T-helper 22 cell (primary cell): Measurements from ENCODE around the gene CHN2.

ENCODE experiments used
- DNase-seq: peaks from one replicate; pipeline ENCODE4 v3.0.0-alpha.2; 2020; ENCODE audit warnings: low read depth

CHN2 gene

GRCh38 chr7:29364661-29365060 lies 170.1 kb downstream of the CHN2 start:
- no peak for DNase-seq

DNA sequence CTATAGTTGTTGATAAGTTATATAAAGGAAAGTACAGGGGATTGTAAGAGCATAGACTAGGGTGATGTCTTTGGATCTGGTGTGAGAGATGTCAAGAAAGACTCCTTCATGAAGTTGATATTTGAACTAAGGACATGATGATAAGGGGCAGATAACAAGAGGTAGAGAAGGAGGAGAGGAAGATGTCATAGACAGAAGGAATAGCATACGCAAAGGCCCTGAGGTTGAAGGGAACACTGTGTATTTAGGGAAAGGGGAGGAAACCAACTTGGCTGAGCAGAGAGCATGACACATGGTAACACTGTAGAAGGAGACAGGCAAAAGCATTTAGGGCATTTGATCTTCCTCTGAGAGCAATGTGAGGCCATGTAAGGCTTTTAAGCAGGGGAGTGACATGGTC lies 170.8 kb downstream of the CHN2 start:
- no peak for DNase-seq

GRCh38 chr7:29367784-29368183 lies 173.2 kb downstream of the CHN2 start:
- no peak for DNase-seq

- DNase-seq, result no peak
These were observed 175.4 kb downstream of the CHN2 start for GRCh38 chr7:29369909-29370488.

- DNase-seq, result no peak
These were observed 176.1 kb downstream of the CHN2 start for GRCh38 chr7:29370531-29371314.

GRCh38 chr7:29371472-29371871 lies 176.9 kb downstream of the CHN2 start:
- no peak for DNase-seq

DNA sequence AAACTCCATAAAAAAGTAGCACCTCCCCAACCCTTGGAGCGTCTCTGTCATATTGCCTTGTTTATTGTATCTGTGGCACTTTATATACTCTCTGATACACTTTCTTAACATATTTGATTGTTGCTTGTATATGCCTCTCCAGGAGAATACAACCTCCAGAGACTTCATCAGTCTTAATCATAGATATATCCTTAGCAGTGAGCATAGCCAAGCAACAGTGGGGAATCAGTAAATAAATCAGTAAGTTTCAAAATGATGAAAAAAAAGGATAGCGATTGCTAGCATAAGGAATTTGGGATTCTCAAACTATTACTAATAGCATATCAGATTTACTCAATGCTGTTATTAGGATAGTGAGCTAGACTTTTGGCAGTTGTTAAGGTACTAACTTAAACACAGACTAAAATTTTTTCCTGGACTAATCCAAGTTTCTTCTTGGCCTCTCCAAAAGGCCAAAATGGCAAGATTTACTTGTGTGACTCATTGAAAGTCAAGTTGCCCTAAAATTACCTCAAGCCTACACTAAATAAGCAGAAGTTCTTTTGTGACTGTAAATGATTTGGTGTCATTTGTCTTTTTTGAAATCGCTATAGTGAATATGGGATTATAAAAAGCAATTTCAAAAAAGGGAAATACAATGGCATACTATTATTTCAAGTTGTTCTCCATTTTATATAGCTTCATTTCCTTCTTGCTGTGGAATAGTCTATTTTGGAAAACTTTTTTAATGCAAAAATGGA lies 177.9 kb downstream of the CHN2 start:
- DNase-seq, result no peak

DNA sequence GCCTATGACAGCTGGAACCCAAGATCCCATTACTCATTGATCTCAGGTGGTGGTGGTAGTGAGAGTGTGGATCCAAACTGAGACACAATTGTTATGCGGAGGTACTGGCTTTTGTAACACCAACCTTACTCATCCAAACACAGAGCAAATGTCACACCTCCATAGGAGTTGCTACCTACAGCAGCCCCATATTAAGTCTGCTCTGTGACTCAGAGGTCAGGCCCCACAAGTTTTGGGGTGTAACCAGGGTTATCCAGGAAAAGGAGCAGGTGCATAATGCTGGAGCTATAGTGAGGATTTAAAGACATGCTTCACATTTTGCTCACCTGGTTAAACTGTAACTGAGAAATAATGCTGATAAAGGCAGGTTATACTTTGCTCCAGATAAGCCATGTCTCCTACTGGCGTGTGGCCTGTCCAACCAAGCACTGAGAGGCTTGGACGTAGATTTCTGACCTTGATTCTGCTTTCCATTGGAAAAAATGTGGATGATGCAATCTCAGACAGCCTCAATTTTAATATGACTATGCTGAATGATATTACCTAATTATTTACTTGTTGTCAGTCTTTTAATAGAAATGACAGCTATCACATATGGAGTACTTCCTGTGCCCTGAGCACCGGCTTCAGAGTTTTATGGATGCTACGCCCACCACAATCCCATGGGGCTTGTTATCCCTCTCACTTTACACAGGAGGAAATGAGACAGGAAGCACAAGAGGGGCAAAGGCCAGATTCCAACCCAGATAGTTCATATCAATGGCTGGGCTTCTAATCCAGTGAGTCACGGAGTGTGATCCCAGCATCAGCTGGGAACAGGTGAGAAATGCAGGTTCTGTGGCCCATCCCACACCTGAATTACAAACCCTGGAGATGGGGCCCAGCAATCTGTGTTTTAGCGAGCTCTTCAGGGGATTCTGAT lies 181.3 kb downstream of the CHN2 start:
- no peak for DNase-seq

DNA sequence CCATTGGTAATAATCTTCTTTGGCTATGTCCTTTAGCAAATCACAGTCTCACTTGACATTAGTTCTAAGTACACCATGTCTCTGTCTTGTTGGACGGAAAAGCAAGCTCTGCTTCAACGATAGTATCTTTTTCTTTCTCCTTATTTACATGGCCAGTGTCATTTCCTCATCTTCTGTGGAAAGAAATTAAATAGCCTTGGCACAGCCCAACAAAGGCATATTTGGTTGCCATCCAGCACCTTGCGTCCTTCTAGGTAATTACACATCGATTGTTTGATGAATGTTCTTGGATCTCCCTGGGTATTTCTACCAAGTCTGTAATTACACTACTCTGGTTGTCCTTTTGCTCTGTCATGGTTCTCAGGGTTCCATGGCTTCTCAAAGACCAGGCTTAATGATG lies 183.1 kb downstream of the CHN2 start:
- no peak for DNase-seq

GRCh38 chr7:29379551-29379950 lies 185.0 kb downstream of the CHN2 start:
- DNase-seq, result no peak

GRCh38 chr7:29381206-29382094 lies 186.9 kb downstream of the CHN2 start:
- DNase-seq, result no peak

DNA sequence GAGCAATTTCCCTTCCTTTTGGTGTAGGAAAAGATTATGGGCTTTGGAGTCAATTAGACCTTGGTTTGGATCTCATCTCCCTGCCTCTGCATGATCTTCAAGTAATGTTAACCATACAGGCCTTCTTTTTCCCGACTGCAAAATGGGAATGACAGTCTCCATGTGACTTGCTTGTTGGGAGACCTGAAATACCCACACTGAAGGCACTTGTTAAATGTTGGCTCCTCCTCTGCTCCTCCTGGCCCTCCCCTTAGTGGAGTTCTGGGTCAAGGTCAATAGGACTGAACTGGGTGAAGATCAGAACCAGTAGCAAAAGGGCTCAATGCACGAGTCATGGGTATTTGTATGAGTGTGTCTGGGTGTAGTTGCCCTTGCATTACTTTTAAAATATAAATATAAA lies 189.7 kb downstream of the CHN2 start:
- DNase-seq, result no peak

DNA sequence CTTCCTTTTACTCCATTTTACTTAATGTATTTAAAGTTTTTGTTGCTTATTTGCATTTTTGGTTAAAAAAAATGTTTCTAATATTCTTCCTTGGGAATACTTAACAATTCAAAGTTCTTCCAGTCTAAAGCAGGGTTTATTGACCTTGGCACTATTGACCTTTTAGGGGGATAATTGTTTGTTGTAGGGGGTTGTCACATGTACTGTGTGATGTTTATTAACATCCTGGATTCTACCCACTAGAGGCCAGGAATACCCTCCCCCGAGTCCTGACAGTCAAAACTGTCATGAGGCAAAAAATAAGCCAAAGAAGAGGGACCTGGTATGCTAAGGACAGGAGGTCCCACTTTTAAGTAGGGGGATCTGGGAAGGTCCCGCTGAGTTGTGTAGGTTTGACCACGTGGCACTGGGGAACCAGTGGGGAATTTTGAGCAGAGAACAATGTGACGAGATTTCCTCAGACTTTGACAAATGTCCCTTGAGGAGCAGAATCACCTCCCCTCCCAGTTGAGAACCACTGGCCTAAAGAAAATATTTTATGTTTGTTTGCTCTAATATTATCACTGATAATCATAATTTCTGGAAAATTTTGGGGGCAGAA lies 190.7 kb downstream of the CHN2 start:
- DNase-seq, result no peak

- no peak for DNase-seq
These were observed 191.7 kb downstream of the CHN2 start for GRCh38 chr7:29386196-29386765.

DNA sequence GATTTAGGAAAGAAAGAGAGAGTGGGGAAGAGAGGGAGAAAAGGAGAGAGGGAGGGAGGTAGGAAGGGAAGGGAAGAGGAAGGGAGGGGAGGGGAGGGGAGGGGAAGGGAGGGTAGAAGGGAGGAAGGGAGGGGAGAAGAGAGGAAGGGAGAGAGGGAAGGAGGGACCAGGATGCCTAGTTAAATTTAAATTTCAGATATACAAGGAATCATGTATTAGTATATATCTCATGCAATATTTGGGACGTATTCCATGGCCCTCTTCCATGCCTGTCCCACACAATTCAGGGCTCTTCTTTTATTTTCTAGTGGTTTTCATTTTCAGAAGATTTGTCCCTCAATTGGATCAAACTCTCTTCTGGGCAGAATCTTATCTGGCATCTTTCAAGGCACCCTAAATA lies 196.7 kb downstream of the CHN2 start:
- DNase-seq, result no peak

- no peak for DNase-seq
These were observed 199.7 kb downstream of the CHN2 start for GRCh38 chr7:29394321-29394720.

- DNase-seq, result no peak
These were observed 202.0 kb downstream of the CHN2 start for GRCh38 chr7:29396563-29396962.

GRCh38 chr7:29397398-29397797 lies 202.8 kb downstream of the CHN2 start:
- DNase-seq, result no peak

DNA sequence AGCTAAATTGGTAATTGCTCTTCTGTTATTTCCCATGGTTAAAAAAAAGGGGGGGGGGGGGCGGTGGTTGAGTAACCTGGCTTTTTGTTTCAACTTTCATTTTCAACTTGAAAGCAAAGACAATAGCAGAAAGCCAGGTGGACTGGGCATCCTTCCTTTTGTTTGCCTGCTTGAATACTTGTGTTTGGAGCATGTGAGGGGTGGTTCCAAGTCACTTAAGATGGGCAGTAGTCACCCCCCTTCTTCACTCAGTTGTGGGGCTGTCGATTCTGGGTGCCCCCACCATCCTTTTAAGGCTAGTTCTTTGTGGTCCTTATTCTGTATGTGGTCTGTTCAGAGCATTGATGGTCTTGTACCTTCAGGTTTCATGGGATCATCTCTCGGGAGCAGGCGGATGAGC lies 203.4 kb downstream of the CHN2 start:
- no peak for DNase-seq

DNA sequence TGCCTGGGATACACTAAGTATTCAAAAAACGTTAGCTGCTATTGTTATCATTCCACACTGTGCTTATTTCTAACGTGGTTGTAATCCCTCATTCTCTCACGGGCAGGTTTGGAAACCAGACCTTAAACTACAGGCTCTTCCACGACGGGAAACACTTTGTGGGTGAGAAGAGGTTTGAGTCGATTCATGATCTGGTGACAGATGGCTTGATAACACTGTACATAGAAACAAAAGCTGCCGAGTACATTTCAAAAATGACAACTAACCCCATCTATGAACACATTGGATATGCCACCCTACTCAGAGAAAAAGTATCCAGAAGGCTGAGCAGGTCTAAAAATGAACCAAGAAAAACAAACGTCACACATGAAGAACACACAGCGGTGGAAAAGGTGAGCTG lies 205.9 kb downstream of the CHN2 start:
- DNase-seq, result no peak
